Smooth muscle cell (in vitro differentiated cells): ENCODE data around the gene USE1. TPM values are rescaled to one million over a fixed set of nuclear protein-coding genes. Genes with fewer than 3 reads are reported as not detected.
A peak's percentile ranks its signal among the peaks of the same experiment; 100 is the strongest.

ENCODE experiments used
- DNase-seq: peaks from one replicate; lab custom pipeline; 2025; ENCODE audit not compliant: unreplicated experiment; lab: John Stamatoyannopoulos, UW
- H2AFZ ChIP-seq: fragments of 200-600 bp; sonication (generic); 2 replicates; pipeline ENCODE4 v1.6.0; 2016; ENCODE audit warnings: antibody characterized with exemption, low read depth, mild to moderate bottlenecking
- H3F3A ChIP-seq: fragments of 200-600 bp; sonication (generic); 2 replicates; pipeline ENCODE4 v1.6.0; 2017; ENCODE audit warnings: antibody characterized with exemption, low read depth
- H3K27ac ChIP-seq: fragments of 200-600 bp; sonication (generic); 2 replicates; pipeline ENCODE4 v1.5.1; 2016; ENCODE audit warnings: low read depth, mild to moderate bottlenecking
- H3K27me3 ChIP-seq: fragments of 200-600 bp; sonication (generic); 2 replicates; pipeline ENCODE4 v1.6.1; 2016; ENCODE audit warnings: low read depth, mild to moderate bottlenecking
- H3K36me3 ChIP-seq: fragments of 200-600 bp; sonication (generic); 2 replicates; pipeline ENCODE4 v1.5.1; 2016; ENCODE audit warnings: low read depth
- H3K4me1 ChIP-seq: fragments of 200-600 bp; sonication (generic); 2 replicates; pipeline ENCODE4 v1.5.1; 2016; ENCODE audit warnings: low read depth
- H3K4me2 ChIP-seq: fragments of 200-600 bp; sonication (generic); 2 replicates; pipeline ENCODE4 v1.6.0; 2016; ENCODE audit warnings: mild to moderate bottlenecking
- H3K4me3 ChIP-seq: fragments of 200-600 bp; sonication (generic); 2 replicates; pipeline ENCODE4 v1.5.1; 2016; ENCODE audit warnings: mild to moderate bottlenecking
- H3K79me2 ChIP-seq: fragments of 200-600 bp; sonication (generic); 2 replicates; pipeline ENCODE4 v1.6.0; 2016; ENCODE audit warnings: low read depth, mild to moderate bottlenecking
- H3K9ac ChIP-seq: fragments of 200-600 bp; sonication (generic); 2 replicates; pipeline ENCODE4 v1.6.0; 2016; ENCODE audit warnings: low read depth
- H3K9me3 ChIP-seq: fragments of 200-600 bp; sonication (generic); replicated peaks from 2 replicates; pipeline ENCODE4 v1.5.1; 2016; ENCODE audit warnings: low read depth
- H4K20me1 ChIP-seq: fragments of 200-600 bp; sonication (generic); 2 replicates; pipeline ENCODE4 v1.6.0; 2016; ENCODE audit warnings: low read depth
- CTCF ChIP-seq: fragments of 200-600 bp; sonication (generic); IDR thresholded peaks from 2 replicates; pipeline ENCODE4 v1.5.1; 2017; ENCODE audit warnings: borderline replicate concordance, mild to moderate bottlenecking, antibody characterized with exemption; ENCODE audit not compliant: insufficient read depth, poor library complexity, severe bottlenecking
- WGBS: methylation state at CpG from one replicate; pipeline ENCODE4 v1.1.7; 2016; ENCODE audit warnings: low lambda C conversion rate; 5-methylcytosine and 5-hydroxymethylcytosine counted together
- polyA plus RNA-seq: library from polyadenylated mRNA; unstranded; fragments of >200 nt; fragmentation: Nextera tagmentation; extraction: Ambion mirVana; gene quantifications from 2 replicates; pipeline ENCODE4 v1.2.1, GENCODE V29; 2016
- total RNA-seq: library from RNA; depleted of rRNA; stranded (reverse); fragments of >200 nt; gene quantifications from 2 replicates; pipeline ENCODE4 v1.2.3, GENCODE V29; 2014

USE1 gene
- total and polyA plus RNA-seq, 2 experiments from 2014 or later, result 16.4 to 28.8 TPM

- no peaks in the 10 kb centered on the region for H3K9me3 ChIP-seq
- H3F3A ChIP-seq, result no peaks in the 10 kb centered on the region
- no peak for TF ChIP-seq CTCF
- H3K4me3 ChIP-seq, result no peak within 1 kb of the TSS
- WGBS, result 63% methylated on average over 5 of the region's 5 CpGs
- no peak within 1 kb of the TSS for H3K27ac ChIP-seq
- H3K27me3 ChIP-seq, result no peaks in the 10 kb centered on the region
- no peaks in the 10 kb centered on the region for H4K20me1 ChIP-seq
- no peak for DNase-seq
- no peak within 1 kb of the TSS for H3K9ac ChIP-seq
- no peak within 1 kb of the TSS for H3K4me2 ChIP-seq
- H3K4me1 ChIP-seq, result peaks cover 4% of the 10 kb centered on the region
- H3K36me3 ChIP-seq, result no peaks in the 10 kb centered on the region
- H3K79me2 ChIP-seq, result peaks cover 6% of the 10 kb centered on the region
- no peak within 1 kb of the TSS for H2AFZ ChIP-seq
Measured at GRCh38 chr19:17264641-17264979, 49.5 kb downstream of the USE1 start, which contains the start of gene USHBP1. TSS of gene USHBP1 (minus strand) at chr19:17264745. CDS start at chr19:17264299, 446 bp downstream.

- no peak overlapping the region for H2AFZ ChIP-seq
- no peak for TF ChIP-seq CTCF
- no peaks in the 10 kb centered on the region for H3F3A ChIP-seq
- H3K27me3 ChIP-seq, result no peaks in the 10 kb centered on the region
- H3K36me3 ChIP-seq, result no peaks in the 10 kb centered on the region
- H3K4me1 ChIP-seq, result peaks cover 4% of the 10 kb centered on the region
- H3K4me3 ChIP-seq, result no peak overlapping the region
- no peaks in the 10 kb centered on the region for H3K9me3 ChIP-seq
- DNase-seq, result no peak
- no peaks in the 10 kb centered on the region for H4K20me1 ChIP-seq
- H3K9ac ChIP-seq, result no peak overlapping the region
- H3K4me2 ChIP-seq, result no peak overlapping the region
- WGBS, result 82% methylated on average over 7 of the region's 7 CpGs
- peak overlapping the region; percentile 51 for H3K27ac ChIP-seq
- peaks cover 6% of the 10 kb centered on the region for H3K79me2 ChIP-seq
Measured at GRCh38 chr19:17266026-17266425, 50.9 kb downstream of the USE1 start.

GRCh38 chr19:17266589-17266974 lies 51.4 kb downstream of the USE1 start:
- Histone ChIP-seq H4K20me1 (no peaks in the 10 kb centered on the region), H3K27me3 (no peaks in the 10 kb centered on the region), H3K27ac (peak overlapping the region; percentile 51), H3K4me2 (peak overlapping the region; percentile 23), H3F3A (no peaks in the 10 kb centered on the region), H3K4me3 (no peak overlapping the region), H3K79me2 (peaks cover 6% of the 10 kb centered on the region), H3K4me1 (peaks cover 4% of the 10 kb centered on the region), H3K9me3 (no peaks in the 10 kb centered on the region), H3K36me3 (no peaks in the 10 kb centered on the region), H3K9ac (no peak overlapping the region), H2AFZ (no peak overlapping the region)
- TF ChIP-seq CTCF, result no peak
- no peak for DNase-seq
- 89% methylated on average over 12 of the region's 12 CpGs for WGBS
